HG03378 (cell line): ENCODE results near the gene NEGR1.

Experiments
- ATAC-seq: cut with Tn5 transposase; IDR thresholded peaks from one replicate; pipeline ENCODE4 v1.9.1; 2021; ENCODE audit warnings: mild to moderate bottlenecking, moderate library complexity; ENCODE audit not compliant: unreplicated experiment

The NEGR1 gene

GRCh38 chr1:72051538-72051937 lies 230.8 kb downstream of the NEGR1 start:
- no peak for ATAC-seq

DNA sequence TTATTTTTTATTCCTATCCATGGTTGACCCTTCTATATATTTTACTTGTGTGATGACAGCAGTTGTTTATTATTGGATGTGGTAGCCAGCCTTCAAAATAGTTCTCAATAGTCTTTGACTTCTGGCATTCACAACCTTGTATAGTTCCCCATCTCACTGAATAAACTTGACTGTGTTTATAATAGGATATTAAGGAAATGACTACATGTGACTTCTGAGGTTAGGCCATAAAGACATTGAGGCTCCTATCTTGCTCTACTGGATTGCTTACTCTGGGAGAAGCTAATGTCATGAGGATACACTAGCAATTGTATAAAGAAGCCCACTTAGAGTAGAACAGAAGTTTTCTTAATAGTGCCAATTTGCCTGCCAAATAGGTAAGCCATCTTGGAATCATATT lies 231.8 kb downstream of the NEGR1 start:
- no peak for ATAC-seq

DNA sequence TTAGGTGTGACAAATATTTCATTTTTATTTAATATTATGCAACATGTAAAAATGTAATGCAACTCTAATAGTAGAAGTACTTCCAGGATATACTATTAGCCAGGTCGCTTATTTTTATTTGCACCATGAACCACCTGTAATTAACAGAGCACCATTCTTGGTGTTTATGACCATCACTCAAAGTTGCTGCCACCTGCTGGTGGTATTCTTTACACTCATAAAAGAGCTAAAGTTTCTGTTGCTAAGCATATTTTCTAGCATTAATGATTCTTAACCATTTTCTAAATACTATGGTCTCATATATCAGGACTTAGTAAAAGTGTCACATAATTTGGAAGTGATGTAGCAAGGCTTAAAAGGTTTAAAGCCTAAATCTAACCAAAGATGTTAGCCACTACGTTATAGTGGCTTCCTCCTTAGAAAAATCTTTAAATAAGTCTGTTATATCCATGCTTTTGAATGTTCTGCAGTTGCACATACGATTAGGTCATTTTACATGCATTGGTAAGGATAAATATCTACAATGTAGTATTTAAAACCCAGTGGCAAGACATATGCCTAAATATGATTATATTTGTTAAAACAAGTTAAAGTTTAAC lies 244.5 kb downstream of the NEGR1 start:
- ATAC-seq, result peak; percentile 59

GRCh38 chr1:72034827-72035226 lies 247.5 kb downstream of the NEGR1 start:
- no peak for ATAC-seq

DNA sequence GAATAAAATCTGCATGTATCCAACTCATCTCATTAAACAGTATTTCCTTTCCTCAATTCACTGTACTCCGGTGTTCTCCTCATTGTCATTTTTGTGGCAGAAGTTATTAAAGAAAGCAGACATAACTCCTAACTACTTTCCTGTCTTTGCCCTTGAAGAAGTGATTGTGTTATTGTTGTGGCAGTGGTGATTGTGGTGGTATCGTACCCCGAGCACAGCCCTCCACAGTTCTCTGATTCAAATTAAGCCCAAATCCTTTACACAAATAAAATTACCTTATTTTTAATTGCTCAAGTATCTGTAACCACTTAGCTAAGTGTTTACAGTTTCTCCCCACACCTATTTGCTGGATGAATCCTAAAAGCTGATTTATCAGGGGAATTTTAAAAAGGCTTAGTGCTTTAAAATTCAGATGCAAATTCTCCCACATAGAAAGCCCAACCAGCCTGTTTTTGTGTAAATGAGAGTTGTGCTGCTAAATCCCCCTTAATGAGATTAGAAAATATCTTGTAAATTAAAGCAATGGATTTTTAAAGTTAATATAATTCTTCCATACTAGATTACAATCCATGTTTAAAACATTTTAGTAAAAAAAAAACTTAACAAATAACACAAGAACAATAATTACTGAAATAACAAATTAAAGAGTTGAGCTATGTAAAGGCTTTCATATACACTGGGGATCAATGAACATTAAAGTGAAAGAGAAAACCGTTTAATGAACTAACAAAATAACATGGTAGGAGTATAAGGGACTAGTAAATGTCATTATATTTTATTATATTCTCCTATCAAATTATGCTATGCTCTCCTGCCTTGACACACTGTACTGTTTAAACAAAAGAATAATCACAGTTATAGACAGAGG lies 259.0 kb downstream of the NEGR1 start:
- ATAC-seq, result no peak

- ATAC-seq, result no peak
Measured at GRCh38 chr1:72018562-72018961, 263.8 kb downstream of the NEGR1 start.

DNA sequence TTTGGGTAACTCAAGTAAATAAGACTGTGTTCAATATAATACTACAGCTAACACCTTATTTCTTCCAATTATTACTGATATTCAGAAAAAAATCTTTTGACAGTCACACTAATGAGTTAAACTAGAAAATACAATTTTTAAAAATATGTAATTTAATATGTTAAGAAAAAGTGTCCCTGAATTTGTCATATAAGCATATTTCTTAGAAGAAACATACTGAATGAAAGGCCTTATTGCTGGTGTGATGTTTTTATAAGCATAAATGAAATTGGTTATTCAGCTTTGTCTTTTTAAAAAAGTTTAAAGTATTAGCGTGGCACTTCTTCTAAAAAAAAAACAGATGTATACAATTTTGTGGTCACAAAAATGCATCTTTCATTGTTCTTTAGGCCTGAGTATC lies 267.3 kb downstream of the NEGR1 start:
- no peak for ATAC-seq

- ATAC-seq, result no peak
Measured at GRCh38 chr1:72013161-72013560, 269.2 kb downstream of the NEGR1 start.

- ATAC-seq, result no peak
Measured at GRCh38 chr1:72011721-72012120, 270.6 kb downstream of the NEGR1 start.

- no peak for ATAC-seq
Measured at GRCh38 chr1:72010094-72010431, 272.3 kb downstream of the NEGR1 start.

DNA sequence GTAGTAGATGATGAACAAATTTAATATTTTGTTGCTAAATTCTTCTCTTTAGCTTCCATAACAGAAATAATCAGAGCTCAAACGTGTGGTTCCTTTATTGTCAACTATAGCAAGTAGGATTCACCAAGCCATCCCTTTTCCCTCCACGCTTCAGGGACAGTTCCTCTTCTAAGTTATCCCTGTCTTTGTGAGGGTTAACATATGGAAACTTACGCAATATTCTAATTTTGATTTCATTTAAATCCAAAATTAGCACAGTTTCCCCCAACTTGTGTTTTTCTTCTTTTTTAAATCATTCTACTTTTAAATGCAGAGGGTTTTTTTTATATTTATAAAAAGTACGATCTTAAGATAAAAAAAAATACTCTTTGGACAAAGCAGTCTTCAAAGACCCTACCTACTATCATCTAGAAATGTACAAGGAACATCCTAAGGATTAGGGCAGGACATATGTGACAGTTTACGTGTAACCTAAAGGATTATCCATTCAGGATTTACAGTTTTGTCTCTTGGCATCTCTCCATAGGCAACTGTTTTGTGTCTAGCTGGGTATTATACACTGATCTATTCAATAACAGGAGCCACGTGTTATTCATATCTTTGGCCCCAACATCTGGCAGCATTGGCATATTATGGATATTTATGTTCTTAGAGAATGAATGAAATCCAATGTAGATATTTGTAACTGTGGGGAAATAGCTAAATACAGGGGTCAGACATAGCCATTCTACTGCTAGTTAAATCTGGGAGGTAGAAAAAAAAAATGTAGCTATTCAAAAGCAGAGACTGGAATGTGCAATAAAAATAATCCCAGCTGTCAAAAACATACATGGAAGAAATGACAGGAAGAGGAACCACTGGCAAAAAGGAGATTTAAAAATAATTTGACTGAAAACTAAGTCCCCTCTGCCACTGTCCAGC lies 272.9 kb downstream of the NEGR1 start:
- ATAC-seq, result no peak

DNA sequence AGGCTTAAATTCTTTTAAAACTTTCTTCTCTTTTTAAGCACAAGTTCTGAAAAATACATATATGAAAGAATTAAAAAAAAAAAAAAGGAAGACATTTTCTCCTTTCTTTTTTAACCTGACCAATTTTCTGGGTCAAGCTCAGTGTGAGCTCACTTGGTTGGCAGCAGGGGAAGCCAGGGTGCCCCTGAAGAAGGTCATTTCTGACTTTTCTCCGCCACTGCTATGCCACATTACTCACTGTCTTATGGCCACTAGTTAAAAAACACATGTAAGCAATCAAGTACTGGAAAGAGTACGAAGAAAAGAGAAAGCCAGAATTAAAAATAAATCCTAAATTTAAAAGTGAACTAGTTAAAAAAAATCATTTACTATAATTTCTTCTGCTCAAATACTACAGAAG lies 275.0 kb downstream of the NEGR1 start:
- no peak for ATAC-seq

GRCh38 chr1:72006092-72006491 lies 276.2 kb downstream of the NEGR1 start:
- no peak for ATAC-seq

GRCh38 chr1:72003092-72003491 lies 279.2 kb downstream of the NEGR1 start:
- no peak for ATAC-seq

- no peak for ATAC-seq
Measured at GRCh38 chr1:72000809-72001208, 281.5 kb downstream of the NEGR1 start.

DNA sequence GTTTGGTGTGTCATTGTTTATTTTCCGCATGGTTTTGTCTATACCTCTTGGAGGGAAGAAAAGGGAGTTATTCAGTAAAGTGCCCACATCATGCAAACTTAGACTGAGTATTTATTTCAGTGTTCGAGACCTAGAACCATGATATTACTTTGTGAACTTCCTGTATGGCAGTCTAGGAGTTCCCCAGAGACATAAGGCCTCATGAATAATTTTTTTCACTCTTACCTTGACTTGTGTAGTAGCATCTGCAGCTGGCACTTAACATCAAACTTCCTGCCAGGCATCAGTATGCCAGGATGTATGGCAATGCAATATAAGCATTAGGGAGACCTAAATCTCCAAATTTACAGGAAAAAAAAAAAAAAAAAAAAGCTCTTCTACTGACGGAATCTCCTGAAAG lies 287.7 kb downstream of the NEGR1 start:
- no peak for ATAC-seq

DNA sequence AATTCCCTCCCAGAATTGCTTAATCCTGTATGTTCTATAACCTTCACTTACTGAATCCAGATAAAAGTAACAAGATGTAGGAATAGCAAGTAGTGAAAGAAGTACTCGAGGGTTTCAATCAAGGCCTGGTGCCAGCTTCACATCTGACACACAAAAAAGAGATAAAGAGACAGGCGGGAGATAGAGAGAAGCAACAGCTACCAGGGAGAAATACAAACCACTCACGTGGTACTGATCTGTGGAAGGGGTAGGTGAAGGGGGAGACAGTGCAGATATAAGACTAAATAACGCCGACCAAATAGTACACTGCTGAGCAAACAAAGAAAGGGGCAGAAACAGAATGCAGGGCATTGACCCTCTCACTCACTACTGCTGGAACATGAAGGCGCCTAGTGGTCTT lies 295.2 kb downstream of the NEGR1 start:
- no peak for ATAC-seq

DNA sequence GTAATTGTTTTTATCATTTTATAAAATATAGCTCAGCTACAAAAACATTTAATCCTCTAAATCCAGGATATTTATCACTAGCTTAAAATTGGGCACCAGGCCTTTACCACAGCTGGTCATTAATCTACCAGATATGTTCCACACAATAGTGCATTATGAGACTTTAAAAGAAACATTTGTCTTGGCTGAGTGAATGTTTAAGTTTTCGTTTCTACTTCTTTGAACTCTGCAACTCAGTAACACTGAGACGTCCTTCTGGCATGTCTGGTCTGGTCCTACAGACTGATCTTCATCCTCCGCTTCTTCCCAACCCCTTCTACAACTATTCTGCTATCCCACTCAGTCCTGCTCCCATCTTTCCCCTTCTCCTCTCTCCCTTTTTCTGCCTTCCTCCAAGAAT lies 296.2 kb downstream of the NEGR1 start:
- no peak for ATAC-seq

DNA sequence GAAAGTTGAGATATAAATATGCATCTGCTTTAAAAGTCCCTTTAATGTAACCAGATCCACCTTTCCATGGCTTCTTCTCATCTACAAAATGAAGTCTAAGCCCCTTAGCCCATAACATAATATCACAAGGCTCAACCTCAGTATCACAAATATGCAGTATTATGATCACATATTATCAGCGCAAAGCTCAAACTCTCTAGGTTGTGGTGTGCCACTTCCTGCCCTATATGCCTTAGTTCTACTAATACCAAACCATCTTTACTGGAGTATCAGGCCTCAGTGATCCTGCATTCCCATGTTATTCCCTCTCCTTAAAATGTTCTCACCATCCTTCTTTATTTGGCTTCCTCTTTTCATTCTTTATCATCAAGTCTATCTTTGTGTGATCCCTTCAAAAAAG lies 301.8 kb downstream of the NEGR1 start:
- no peak for ATAC-seq

DNA sequence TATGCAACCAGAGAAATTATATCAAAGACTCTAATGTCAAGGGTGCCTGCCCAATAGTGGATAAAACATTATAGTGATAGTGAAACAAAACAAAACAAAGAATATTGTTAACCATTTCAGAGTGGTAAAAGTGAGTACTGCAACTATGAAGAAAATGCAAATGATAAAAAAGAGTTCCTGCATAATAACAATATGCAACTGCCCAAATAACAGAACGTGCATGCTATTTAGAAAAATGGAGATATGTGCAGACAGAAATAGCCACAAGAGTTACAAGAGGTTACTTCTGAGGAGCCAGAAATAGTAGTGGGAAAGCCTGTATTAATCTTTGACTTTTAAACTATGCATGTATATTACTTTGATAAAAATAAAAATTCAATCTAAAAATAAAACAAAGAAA lies 302.5 kb downstream of the NEGR1 start:
- no peak for ATAC-seq

DNA sequence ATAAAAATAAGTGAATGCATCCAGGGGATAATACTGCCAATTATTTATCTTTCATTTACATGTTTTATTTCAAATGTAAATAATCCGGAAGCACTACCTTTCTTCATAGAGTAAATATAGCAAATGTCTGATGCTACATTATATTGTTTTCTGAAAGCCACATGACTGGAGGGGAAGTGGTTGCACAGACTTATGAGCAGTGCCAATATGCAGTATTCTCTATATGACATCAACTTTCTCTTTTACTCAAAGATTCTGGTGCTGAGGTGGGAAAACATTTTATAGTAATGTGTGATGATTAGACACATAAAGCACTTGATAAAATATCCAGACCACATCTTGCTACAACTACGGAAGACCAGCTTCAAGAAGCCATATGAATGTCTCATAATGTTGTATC lies 314.7 kb downstream of the NEGR1 start:
- ATAC-seq, result no peak

DNA sequence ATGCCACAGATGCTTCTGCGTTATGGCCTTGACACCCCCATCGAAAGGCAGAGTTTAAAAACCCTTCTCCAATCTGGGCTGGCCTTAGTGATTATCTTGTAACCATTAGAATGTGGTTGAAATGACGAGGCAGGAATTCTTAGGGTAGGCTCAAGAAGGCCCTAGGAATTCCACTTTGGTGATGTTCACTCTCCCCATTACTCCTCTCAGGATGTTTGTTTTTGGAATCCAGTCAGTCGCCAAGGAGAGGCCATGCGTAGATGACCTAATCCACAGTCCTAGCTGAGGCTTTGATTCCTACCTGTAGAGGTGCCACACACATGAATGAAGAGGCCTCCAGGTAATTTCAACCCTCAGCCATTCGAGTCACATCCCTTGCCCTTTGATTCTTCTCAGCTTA lies 318.2 kb downstream of the NEGR1 start:
- ATAC-seq, result no peak
